Skeletal muscle tissue (tissue), 4 donors: ENCODE results near the gene STKLD1. TPM values are rescaled to one million over a fixed set of nuclear protein-coding genes. Genes with fewer than 3 reads are reported as not detected.

ENCODE experiments used
- H3K27ac ChIP-seq: one replicate; pipeline ENCODE4 v1.7.0; 2013; ENCODE audit warnings: mild to moderate bottlenecking, low read depth, low read length, inconsistent platforms
- H3K27me3 ChIP-seq, 3 donors: one replicate each; pipeline ENCODE4 v1.7.0; 2013; ENCODE audit warnings: low read length in 3 of 3; ENCODE audit not compliant: control insufficient read depth in 3 of 3, insufficient read depth in 3 of 3
- H3K36me3 ChIP-seq, 3 donors: one replicate each; pipeline ENCODE4 v1.7.0; 2013; ENCODE audit warnings: low read length in 3 of 3; ENCODE audit not compliant: control insufficient read depth in 3 of 3, insufficient read depth in 3 of 3
- H3K4me1 ChIP-seq, 3 donors: one replicate each; pipeline ENCODE4 v1.7.0; 2013; ENCODE audit warnings: low read length in 3 of 3, mild to moderate bottlenecking in 3 of 3; ENCODE audit not compliant: control insufficient read depth in 3 of 3, insufficient read depth in 3 of 3
- H3K4me3 ChIP-seq, 3 donors: one replicate each; pipeline ENCODE4 v1.7.0; 2013; ENCODE audit warnings: low read length in 3 of 3
- H3K9ac ChIP-seq, 3 donors: one replicate each; pipeline ENCODE4 v1.7.0; 2013; ENCODE audit warnings: low read length in 3 of 3, mild to moderate bottlenecking in 3 of 3, moderate library complexity in 2 of 3, low read depth in 1 of 3
- H3K9me3 ChIP-seq, 3 donors: one replicate each; pipeline ENCODE4 v1.7.0; 2013; ENCODE audit warnings: low read length in 3 of 3; ENCODE audit not compliant: control insufficient read depth in 3 of 3
- total RNA-seq: library from RNA; depleted of rRNA; stranded (reverse); fragments of >200 nt; gene quantifications from one replicate; pipeline ENCODE4 v1.2.3, GENCODE V29; 2014
- donor health status: Osteomylitis.

STKLD1 gene
- total RNA-seq, 1 donor from 2014 or later: 1.0 TPM

GRCh38 chr9:133344071-133344470 is 32.1 kb upstream of the STKLD1 start:
- Histone ChIP-seq H3K4me1 (peaks cover 24 to 58% (median 25%) of the 10 kb centered on the region in 3 donors), H3K27me3 (no peaks in the 10 kb centered on the region), H3K27ac (no peak overlapping the region), H3K4me3 (no peak overlapping the region), H3K9me3 (no peaks in the 10 kb centered on the region), H3K9ac (no peak overlapping the region), H3K36me3 (peaks cover 59 to 66% (median 63%) of the 10 kb centered on the region in 3 donors)

GRCh38 chr9:133344979-133345378 is 31.2 kb upstream of the STKLD1 start:
- Histone ChIP-seq H3K9ac (peak overlapping the region in 2 of 3 donors; percentile 25 to 30), H3K27ac (no peak overlapping the region), H3K36me3 (peaks cover 63 to 68% (median 68%) of the 10 kb centered on the region in 3 donors), H3K4me1 (peaks cover 26 to 59% (median 29%) of the 10 kb centered on the region in 3 donors), H3K9me3 (no peaks in the 10 kb centered on the region), H3K27me3 (no peaks in the 10 kb centered on the region), H3K4me3 (no peak overlapping the region)

GRCh38 chr9:133345596-133345995 is 30.6 kb upstream of the STKLD1 start:
- peaks cover 26 to 55% (median 29%) of the 10 kb centered on the region in 3 donors for H3K4me1 ChIP-seq
- H3K36me3 ChIP-seq: peaks cover 63 to 69% (median 68%) of the 10 kb centered on the region in 3 donors

GRCh38 chr9:133346021-133346785 is 30.0 kb upstream of the STKLD1 start:
- Histone ChIP-seq H3K4me1 (peaks cover 22 to 49% (median 29%) of the 10 kb centered on the region in 3 donors), H3K9me3 (no peaks in the 10 kb centered on the region), H3K27ac (peak overlapping the region; percentile 20), H3K27me3 (no peaks in the 10 kb centered on the region), H3K9ac (peak overlapping the region; percentile 61 to 86 (median 82)), H3K36me3 (peaks cover 62 to 69% (median 68%) of the 10 kb centered on the region in 3 donors), H3K4me3 (peak overlapping the region; percentile 96 to 100 (median 100))

More at GRCh38 chr9:133345596-133345995, 30.6 kb upstream of the STKLD1 start:
- no peaks in the 10 kb centered on the region for H3K27me3 ChIP-seq
- H3K9ac ChIP-seq: peak overlapping the region in 2 of 3 donors; percentile 30 to 86
- H3K27ac ChIP-seq: no peak overlapping the region
- H3K4me3 ChIP-seq: no peak overlapping the region
- H3K9me3 ChIP-seq: no peaks in the 10 kb centered on the region

- Histone ChIP-seq H3K27me3 (no peaks in the 10 kb centered on the region), H3K9ac (peak overlapping the region; percentile 99), H3K27ac (peak overlapping the region; percentile 93), H3K4me1 (peaks cover 22 to 43% (median 29%) of the 10 kb centered on the region in 3 donors), H3K9me3 (no peaks in the 10 kb centered on the region), H3K4me3 (peak overlapping the region; percentile 96 to 100 (median 100)), H3K36me3 (peaks cover 63 to 70% (median 69%) of the 10 kb centered on the region in 3 donors)
Observed at GRCh38 chr9:133347515-133347984, 28.6 kb upstream of the STKLD1 start.

GRCh38 chr9:133347985-133348717 is 28.0 kb upstream of the STKLD1 start, which contains the start of the genes MED22 and RPL7A:
TSS of gene MED22 (minus strand) at chr9:133348131. CDS start at chr9:133346662, 1,469 bp downstream.
TSS of gene RPL7A (plus strand) at chr9:133348218. CDS start at chr9:133348244, 26 bp downstream.
- Histone ChIP-seq H3K27me3 (no peaks in the 10 kb centered on the region), H3K36me3 (peaks cover 63 to 70% (median 70%) of the 10 kb centered on the region in 3 donors), H3K27ac (peak within 1 kb of the TSS; percentile 93), H3K4me3 (peak within 1 kb of the TSS; percentile 96 to 100 (median 100)), H3K4me1 (peaks cover 22 to 39% (median 29%) of the 10 kb centered on the region in 3 donors), H3K9ac (peak within 1 kb of the TSS; percentile 99), H3K9me3 (no peaks in the 10 kb centered on the region)

- Histone ChIP-seq H3K27ac (peak overlapping the region; percentile 93), H3K9me3 (no peaks in the 10 kb centered on the region), H3K36me3 (peaks cover 60 to 70% (median 67%) of the 10 kb centered on the region in 3 donors), H3K4me1 (peaks cover 22 to 43% (median 29%) of the 10 kb centered on the region in 3 donors), H3K4me3 (peak overlapping the region; percentile 96 to 100 (median 100)), H3K9ac (peak overlapping the region; percentile 99), H3K27me3 (no peaks in the 10 kb centered on the region)
Observed at GRCh38 chr9:133348718-133349573, 27.2 kb upstream of the STKLD1 start.

GRCh38 chr9:133349965-133350616 is 26.1 kb upstream of the STKLD1 start:
- Histone ChIP-seq H3K4me1 (peaks cover 30 to 51% (median 35%) of the 10 kb centered on the region in 3 donors), H3K4me3 (no peak overlapping the region)

GRCh38 chr9:133351526-133351907 is 24.6 kb upstream of the STKLD1 start:
- Histone ChIP-seq H3K4me1 (peaks cover 31 to 51% (median 37%) of the 10 kb centered on the region in 3 donors), H3K27ac (no peak overlapping the region), H3K4me3 (no peak overlapping the region), H3K27me3 (no peaks in the 10 kb centered on the region), H3K36me3 (peaks cover 49 to 57% (median 53%) of the 10 kb centered on the region in 3 donors), H3K9me3 (no peaks in the 10 kb centered on the region), H3K9ac (no peak overlapping the region)

More at GRCh38 chr9:133349965-133350616, 26.1 kb upstream of the STKLD1 start:
- H3K27ac ChIP-seq: no peak overlapping the region
- H3K9me3 ChIP-seq: no peaks in the 10 kb centered on the region
- H3K36me3 ChIP-seq: peaks cover 54 to 66% (median 63%) of the 10 kb centered on the region in 3 donors
- peak overlapping the region; percentile 99 for H3K9ac ChIP-seq
- H3K27me3 ChIP-seq: no peaks in the 10 kb centered on the region
